GM13977 (cell line): Measurements from ENCODE around the gene CPNE5.

Experiments
- DNase-seq: peaks from one replicate; pipeline ENCODE4 v3.0.0; 2012; ENCODE audit warnings: low spot score
- in situ Hi-C: fragments of 300-500 bp; cut with MboI; formaldehyde crosslinking; loops from one replicate; pipeline ENCODE4 v1.12.0; 2022; ENCODE audit warnings: low sequenced_read_pairs, low pct_unique_long_range_greater_than_20kb, mixed read lengths, inconsistent platforms; ENCODE audit not compliant: unreplicated experiment
- TF ChIP-seq, protein P1 (sequence below): IDR thresholded peaks from 2 replicates; pipeline ENCODE4 v1.5.1; 2012; ENCODE audit warnings: mild to moderate bottlenecking, control low read depth; ENCODE audit not compliant: insufficient read depth; ENCODE audit errors: extremely low read depth, missing control alignments

Gene CPNE5

DNA sequence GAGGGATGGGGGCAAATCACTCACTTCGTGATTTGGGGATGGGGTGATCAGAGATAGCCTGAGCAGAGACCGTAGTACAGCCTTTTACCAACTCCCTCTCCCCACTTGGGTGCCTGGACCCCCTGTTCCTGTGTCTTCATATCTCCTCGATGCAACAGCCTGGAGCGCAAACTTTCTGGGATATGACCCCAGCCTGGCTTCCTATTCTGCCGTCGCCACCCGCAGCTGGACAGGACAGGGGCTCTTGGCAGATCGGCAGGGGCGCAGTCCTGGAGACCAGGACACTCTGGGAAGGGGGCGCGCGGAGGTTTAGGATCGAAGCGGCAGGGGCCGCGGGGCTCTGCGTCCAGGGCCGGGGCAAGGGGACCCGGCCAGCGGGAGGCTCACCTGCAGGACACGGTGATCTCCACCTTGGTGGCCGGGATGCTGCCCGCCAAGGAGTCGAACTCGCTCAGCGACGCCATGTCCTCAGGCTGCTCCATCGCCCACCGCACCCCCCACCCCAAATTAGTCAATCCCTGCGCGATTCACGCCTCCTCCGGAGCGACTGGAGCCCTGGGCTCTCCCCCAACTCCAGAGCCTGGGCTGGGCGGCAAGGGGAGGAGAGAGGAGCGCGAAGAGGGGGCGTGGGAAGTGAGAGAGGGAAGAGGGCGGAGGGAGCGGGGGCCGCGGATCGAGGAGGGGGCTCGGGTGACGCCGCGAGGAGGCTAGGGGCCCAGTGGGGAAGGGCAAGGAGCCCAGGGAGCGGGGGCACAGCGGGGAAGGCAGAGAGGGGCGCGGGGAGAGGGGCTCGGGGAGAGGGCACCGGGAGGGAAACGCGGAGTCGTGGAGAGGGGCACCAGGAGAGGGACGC lies at the start of gene CPNE5:
CPNE5 (minus strand) TSS at position 549 of the 853 bp plus-strand sequence; CDS start at position 482, 67 bp downstream.
- DNase-seq: no peak
- TF ChIP-seq, protein P1, sequence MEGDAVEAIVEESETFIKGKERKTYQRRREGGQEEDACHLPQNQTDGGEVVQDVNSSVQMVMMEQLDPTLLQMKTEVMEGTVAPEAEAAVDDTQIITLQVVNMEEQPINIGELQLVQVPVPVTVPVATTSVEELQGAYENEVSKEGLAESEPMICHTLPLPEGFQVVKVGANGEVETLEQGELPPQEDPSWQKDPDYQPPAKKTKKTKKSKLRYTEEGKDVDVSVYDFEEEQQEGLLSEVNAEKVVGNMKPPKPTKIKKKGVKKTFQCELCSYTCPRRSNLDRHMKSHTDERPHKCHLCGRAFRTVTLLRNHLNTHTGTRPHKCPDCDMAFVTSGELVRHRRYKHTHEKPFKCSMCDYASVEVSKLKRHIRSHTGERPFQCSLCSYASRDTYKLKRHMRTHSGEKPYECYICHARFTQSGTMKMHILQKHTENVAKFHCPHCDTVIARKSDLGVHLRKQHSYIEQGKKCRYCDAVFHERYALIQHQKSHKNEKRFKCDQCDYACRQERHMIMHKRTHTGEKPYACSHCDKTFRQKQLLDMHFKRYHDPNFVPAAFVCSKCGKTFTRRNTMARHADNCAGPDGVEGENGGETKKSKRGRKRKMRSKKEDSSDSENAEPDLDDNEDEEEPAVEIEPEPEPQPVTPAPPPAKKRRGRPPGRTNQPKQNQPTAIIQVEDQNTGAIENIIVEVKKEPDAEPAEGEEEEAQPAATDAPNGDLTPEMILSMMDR: no peak
- in situ Hi-C loops: no loop called here

DNA sequence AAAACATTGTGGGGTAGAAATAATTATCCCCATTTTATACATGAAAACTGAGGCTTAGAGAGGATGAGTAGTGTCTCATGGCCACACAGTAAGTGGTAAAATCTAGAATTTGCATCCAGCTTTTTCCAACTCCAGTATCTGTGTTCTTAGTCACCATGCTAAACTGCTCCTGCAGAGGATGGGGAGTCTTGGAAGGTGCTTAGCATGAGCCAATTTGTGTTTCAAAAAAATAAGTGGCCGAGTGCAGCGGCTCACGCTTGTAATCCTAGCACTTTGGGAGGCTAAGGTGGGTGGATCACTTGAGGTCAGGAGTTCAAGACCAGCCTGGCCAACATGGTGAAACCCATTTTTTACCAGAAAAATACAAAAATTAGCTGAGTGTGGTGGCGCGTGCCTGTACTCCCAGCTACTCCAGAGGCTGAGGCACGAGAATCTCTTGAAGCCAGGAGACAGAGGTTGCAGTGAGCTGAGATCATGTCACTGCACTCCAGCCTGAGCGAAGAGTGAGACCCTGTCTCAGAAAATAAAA lies 48.9 kb upstream of the CPNE5 start:
- in situ Hi-C loops: loop anchor here (10.0 kb wide), 1 partner anchor 327 kb away; no protein-coding TSS in a partner anchor
- TF ChIP-seq, protein P1: no peak
- no peak for DNase-seq

DNA sequence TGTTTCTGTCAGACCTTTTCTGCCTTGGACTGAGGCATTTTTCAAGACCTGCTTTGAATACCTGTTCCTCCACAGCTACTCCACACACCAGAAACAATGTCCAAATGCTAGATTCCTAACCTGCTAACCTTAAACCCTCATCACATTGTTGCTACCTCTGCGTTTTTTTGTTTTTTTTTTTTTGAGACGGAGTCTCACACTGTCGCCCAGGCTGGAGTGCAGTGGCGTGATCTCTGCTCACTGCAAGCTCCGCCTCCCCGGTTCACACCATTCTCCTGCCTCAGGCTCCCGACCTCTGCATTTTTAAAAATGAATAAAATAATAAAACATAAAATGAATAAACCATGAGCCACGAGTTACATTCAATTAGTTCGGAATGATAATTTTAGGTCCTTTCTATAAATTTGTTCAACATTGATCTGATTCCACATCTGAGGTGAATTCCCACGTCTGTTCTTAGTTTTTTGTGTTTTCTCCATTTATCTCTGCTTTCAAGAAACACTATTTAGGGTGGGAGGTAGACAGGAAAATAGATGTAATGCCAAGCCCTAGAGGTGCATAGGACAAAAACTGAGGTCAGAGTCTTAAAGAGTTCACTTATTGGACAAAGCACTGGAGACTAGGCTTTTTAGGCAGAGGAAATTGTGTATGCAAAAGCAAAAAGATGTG lies 47.8 kb upstream of the CPNE5 start:
- DNase-seq: no peak
- in situ Hi-C loops: loop anchor here (10.0 kb wide), 1 partner anchor 328 kb away; no protein-coding TSS in a partner anchor
- TF ChIP-seq, protein P1: no peak

DNA sequence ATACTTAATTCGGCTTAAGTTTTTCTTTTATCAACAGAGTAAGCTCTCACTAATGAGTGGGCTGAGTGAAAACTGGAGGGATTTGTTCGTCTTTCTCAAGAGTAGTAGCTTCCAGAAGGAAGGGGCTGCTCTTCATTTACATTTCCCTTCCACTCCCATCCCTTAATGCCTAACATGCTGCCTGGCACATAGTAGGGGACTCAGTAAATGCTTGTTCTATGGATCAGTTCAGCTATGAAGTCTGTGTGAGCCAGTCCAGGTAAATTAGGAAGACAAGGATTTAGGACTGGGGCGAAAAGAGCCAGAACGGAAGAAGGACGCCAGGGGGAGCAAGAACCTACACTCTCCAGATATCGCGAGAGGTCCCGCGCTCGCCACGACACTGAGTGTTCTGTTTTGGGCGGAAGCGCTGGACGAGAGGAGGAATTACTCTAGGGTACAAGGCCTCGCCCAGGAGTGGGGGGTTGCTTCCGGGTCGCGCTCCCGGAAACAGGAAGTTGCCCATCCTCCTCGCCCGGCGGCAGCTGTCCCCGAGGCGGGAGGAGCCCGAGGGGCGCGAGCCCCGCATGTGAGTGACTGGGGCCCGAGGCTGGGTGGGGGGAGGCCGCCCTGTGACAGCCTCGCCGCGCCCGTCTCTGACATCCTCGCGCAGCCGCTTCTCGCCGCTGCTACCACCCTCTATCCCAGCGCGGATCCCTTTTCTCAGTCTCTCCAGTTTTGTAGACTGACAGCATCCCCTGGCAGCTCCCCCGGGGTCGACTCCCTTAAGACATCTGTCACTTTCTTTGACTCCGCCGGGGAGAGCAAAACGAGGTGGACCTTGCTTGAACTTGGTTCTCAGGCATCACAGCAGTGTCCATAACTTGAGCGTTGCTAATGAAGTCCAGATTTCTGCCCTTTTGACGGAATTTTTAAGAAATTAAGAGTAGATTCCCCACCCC lies 46.5 kb upstream of the CPNE5 start, which contains the start of gene C6orf89:
C6orf89 (plus strand) TSS at position 492 of the 941 bp plus-strand sequence. CDS start 13,493 bp downstream, outside the sequence.
- DNase-seq: peak; percentile 91
- in situ Hi-C loops: loop anchor here (10.0 kb wide), 1 partner anchor 329 kb away; no protein-coding TSS in a partner anchor
- TF ChIP-seq, protein P1: peak; percentile 80

DNA sequence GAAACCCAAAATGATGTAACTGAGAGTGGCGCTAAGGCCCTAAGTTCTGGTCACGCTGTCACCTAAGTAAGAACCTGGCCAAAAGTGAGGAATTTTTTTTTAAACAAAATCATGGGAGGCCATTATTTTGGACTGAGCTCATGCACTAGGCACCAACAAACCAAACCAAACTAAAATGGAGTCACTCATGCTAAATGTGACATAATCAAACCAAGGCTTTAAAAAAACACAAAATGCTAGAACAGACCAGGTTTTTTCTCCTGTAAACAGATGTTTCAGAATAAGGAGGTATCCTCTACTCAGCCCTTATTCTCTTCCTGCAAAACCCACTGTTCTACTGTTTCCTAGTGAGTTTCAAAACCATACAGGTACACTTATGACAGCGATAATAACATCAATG lies 45.4 kb upstream of the CPNE5 start:
- no peak for DNase-seq
- in situ Hi-C loops: loop anchor here (10.0 kb wide), 1 partner anchor 330 kb away; no protein-coding TSS in a partner anchor
- TF ChIP-seq, protein P1: no peak
